Epithelial cell of prostate (primary cell): ENCODE data around the gene ZKSCAN8.
"Not testable (repeated sequence)": the region's sequence is repeated elsewhere in the genome, so short reads cannot be mapped to it uniquely, and the experiment has no call there.

Source experiments
- DNase-seq: peaks from one replicate; pipeline ENCODE4 v3.0.0-alpha.2; 2011; ENCODE audit warnings: low read depth, low spot score
- H3K27ac ChIP-seq: fragments of 450-650 bp; 2 replicates; pipeline ENCODE4 v1.5.1; 2017; ENCODE audit warnings: mild to moderate bottlenecking

ZKSCAN8 gene

GRCh38 chr6:28141500-28142329 lies at the start of gene ZKSCAN8:
Gene ZKSCAN8 (plus strand): TSS chr6:28141883. CDS start chr6:28148408, 6,525 bp downstream.
- peak within 1 kb of the TSS; percentile 37 for H3K27ac ChIP-seq
- no peak for DNase-seq

- not testable (repeated sequence) for H3K27ac ChIP-seq, DNase-seq
Measured at GRCh38 chr6:28102222-28102621, 39.5 kb upstream of the ZKSCAN8 start.

GRCh38 chr6:28102699-28103098 lies 39.0 kb upstream of the ZKSCAN8 start:
- not testable (repeated sequence) for H3K27ac ChIP-seq, DNase-seq

- DNase-seq: no peak
- peak overlapping the region; percentile 72 for H3K27ac ChIP-seq
Measured at GRCh38 chr6:28104392-28105244, 37.1 kb upstream of the ZKSCAN8 start.

- H3K27ac ChIP-seq: peak overlapping the region; percentile 72
- DNase-seq: no peak
Measured at GRCh38 chr6:28105245-28105639, 36.4 kb upstream of the ZKSCAN8 start.

GRCh38 chr6:28107506-28107905 lies 34.2 kb upstream of the ZKSCAN8 start:
- DNase-seq: no peak
- no peak overlapping the region for H3K27ac ChIP-seq

GRCh38 chr6:28111964-28112363 lies 29.7 kb upstream of the ZKSCAN8 start:
- no peak overlapping the region for H3K27ac ChIP-seq
- no peak for DNase-seq

- no peak overlapping the region for H3K27ac ChIP-seq
- DNase-seq: no peak
Measured at GRCh38 chr6:28115799-28116198, 25.9 kb upstream of the ZKSCAN8 start.

GRCh38 chr6:28117386-28118050 lies 24.2 kb upstream of the ZKSCAN8 start:
- H3K27ac ChIP-seq: no peak overlapping the region
- DNase-seq: no peak

GRCh38 chr6:28118217-28118616 lies 23.5 kb upstream of the ZKSCAN8 start:
- no peak overlapping the region for H3K27ac ChIP-seq
- no peak for DNase-seq

- no peak for DNase-seq
- no peak overlapping the region for H3K27ac ChIP-seq
Measured at GRCh38 chr6:28121876-28122275, 19.8 kb upstream of the ZKSCAN8 start.

- not testable (repeated sequence) for DNase-seq, H3K27ac ChIP-seq
Measured at GRCh38 chr6:28122283-28122682, 19.4 kb upstream of the ZKSCAN8 start.

GRCh38 chr6:28124350-28124970 lies 17.2 kb upstream of the ZKSCAN8 start, which contains the start of gene ZSCAN16:
Gene ZSCAN16 (plus strand): TSS chr6:28124609. CDS start chr6:28125444, 835 bp downstream.
- peak; percentile 36 for DNase-seq
- H3K27ac ChIP-seq: peak within 1 kb of the TSS; percentile 18

GRCh38 chr6:28124971-28125353 lies 16.7 kb upstream of the ZKSCAN8 start:
- H3K27ac ChIP-seq: peak overlapping the region; percentile 18
- DNase-seq: no peak

GRCh38 chr6:28125401-28125800 lies 16.3 kb upstream of the ZKSCAN8 start:
- no peak overlapping the region for H3K27ac ChIP-seq
- no peak for DNase-seq

- no peak overlapping the region for H3K27ac ChIP-seq
- no peak for DNase-seq
Measured at GRCh38 chr6:28134015-28134414, 7.7 kb upstream of the ZKSCAN8 start.

GRCh38 chr6:28134716-28135115 lies 7.0 kb upstream of the ZKSCAN8 start:
- no peak for DNase-seq

GRCh38 chr6:28135393-28135792 lies 6.3 kb upstream of the ZKSCAN8 start:
- no peak for DNase-seq
- no peak overlapping the region for H3K27ac ChIP-seq

More at GRCh38 chr6:28134716-28135115, 7.0 kb upstream of the ZKSCAN8 start:
- no peak overlapping the region for H3K27ac ChIP-seq

GRCh38 chr6:28136585-28137504 lies 4.8 kb upstream of the ZKSCAN8 start:
- H3K27ac ChIP-seq: peak overlapping the region; percentile 70
- peak; percentile 40 for DNase-seq
